CD14-positive monocyte (primary cell): ENCODE data around the gene NECAB2. TPM values are rescaled to one million over a fixed set of nuclear protein-coding genes. Genes with fewer than 3 reads are reported as not detected.

ENCODE experiments used
- DNase-seq, 3 donors: peaks; one replicate each; pipeline ENCODE4 v3.0.0-alpha.2; 2011 to 2022
- H2AFZ ChIP-seq: 2 replicates; pipeline ENCODE4 v1.6.0; 2012; ENCODE audit warnings: mild to moderate bottlenecking, low read depth, low read length, inconsistent platforms; ENCODE audit not compliant: insufficient read depth, poor library complexity, severe bottlenecking
- H3K27ac ChIP-seq, 2 donors: 1 replicate in 1 of 2; 2 replicates in 1 of 2; pipeline ENCODE4 v1.5.1; 2012 to 2013; ENCODE audit warnings: low read length in 2 of 2, control low read depth in 1 of 2, inconsistent platforms in 1 of 2, low read depth in 1 of 2, mild to moderate bottlenecking in 1 of 2
- H3K27me3 ChIP-seq, 2 donors: one replicate each; pipeline versions ENCODE4 v1.6.0 to v1.6.1; 2011 to 2013; ENCODE audit warnings: low read length in 2 of 2; ENCODE audit not compliant: control insufficient read depth in 2 of 2, insufficient read depth in 2 of 2
- H3K36me3 ChIP-seq, 2 donors: replicated peaks in 1 of 2; 1 replicate in 1 of 2; 2 replicates in 1 of 2; pipeline versions ENCODE4 v1.5.1 to v1.6.1; 2012 to 2013; ENCODE audit warnings: low read length in 2 of 2, control low read depth in 1 of 2, inconsistent platforms in 1 of 2, mild to moderate bottlenecking in 1 of 2; ENCODE audit not compliant: insufficient read depth in 2 of 2, control insufficient read depth in 1 of 2
- H3K4me1 ChIP-seq, 2 donors: 1 replicate in 1 of 2; 2 replicates in 1 of 2; pipeline versions ENCODE4 v1.5.1 to v1.6.1; 2012 to 2013; ENCODE audit warnings: low read length in 2 of 2, control low read depth in 1 of 2, inconsistent platforms in 1 of 2, mild to moderate bottlenecking in 1 of 2, moderate library complexity in 1 of 2; ENCODE audit not compliant: insufficient read depth in 2 of 2, control insufficient read depth in 1 of 2
- H3K4me2 ChIP-seq: replicated peaks from 2 replicates; pipeline ENCODE3; 2012; ENCODE audit warnings: low read length, moderate library complexity, mild to moderate bottlenecking; ENCODE audit not compliant: poor library complexity, severe bottlenecking; ENCODE audit errors: extremely low read depth
- H3K4me3 ChIP-seq, 3 experiments: fragments of 200-600 bp in 1 of 3; sonication (generic) in 1 of 3; replicated peaks in 1 of 3; 1 replicate in 2 of 3; 2 replicates in 1 of 3; pipeline ENCODE4 v1.5.1; 2011 to 2013; ENCODE audit warnings: low read length in 3 of 3, mild to moderate bottlenecking in 3 of 3, control low read depth in 2 of 3, low read depth in 2 of 3, inconsistent platforms in 1 of 3, moderate library complexity in 1 of 3
- H3K79me2 ChIP-seq: 2 replicates; pipeline ENCODE4 v1.6.0; 2012; ENCODE audit warnings: mild to moderate bottlenecking, control low read depth, inconsistent platforms, low read length, moderate library complexity; ENCODE audit not compliant: insufficient read depth
- H3K9ac ChIP-seq: 2 replicates; pipeline ENCODE4 v1.6.0; 2017; ENCODE audit warnings: low read length, mild to moderate bottlenecking; ENCODE audit not compliant: insufficient read depth, poor library complexity, severe bottlenecking
- H3K9me3 ChIP-seq, 2 donors: replicated peaks in 1 of 2; 1 replicate in 1 of 2; 2 replicates in 1 of 2; pipeline versions ENCODE4 v1.5.1 to v1.6.1; 2012 to 2013; ENCODE audit warnings: low read length in 2 of 2, control low read depth in 1 of 2; ENCODE audit not compliant: control insufficient read depth in 1 of 2, insufficient read depth in 1 of 2
- H4K20me1 ChIP-seq: 2 replicates; pipeline ENCODE4 v1.6.0; 2012; ENCODE audit warnings: mild to moderate bottlenecking, low read length, control low read depth, moderate library complexity; ENCODE audit not compliant: insufficient read depth
- H3K27ac Mint-ChIP-seq, 7 donors: one replicate each; pipeline ENCODE4 v1.8.0; 2020; ENCODE audit warnings: mild to moderate bottlenecking in 7 of 7, mixed read lengths in 7 of 7, moderate library complexity in 6 of 7, inconsistent platforms in 2 of 7
- H3K27me3 Mint-ChIP-seq, 3 donors: one replicate each; pipeline ENCODE4 v1.8.0; 2021 to 2022; ENCODE audit warnings: low read depth in 3 of 3, mild to moderate bottlenecking in 3 of 3, mixed read lengths in 3 of 3, moderate library complexity in 3 of 3, inconsistent platforms in 1 of 3
- H3K36me3 Mint-ChIP-seq, 2 donors: one replicate each; pipeline ENCODE4 v1.8.0; 2020; ENCODE audit warnings: mixed read lengths in 2 of 2, inconsistent platforms in 1 of 2, mild to moderate bottlenecking in 1 of 2
- H3K4me1 Mint-ChIP-seq: one replicate; pipeline ENCODE4 v1.8.0; 2020; ENCODE audit warnings: mild to moderate bottlenecking, mixed read lengths
- H3K4me3 Mint-ChIP-seq, 2 donors: one replicate each; pipeline ENCODE4 v1.8.0; 2020; ENCODE audit warnings: mild to moderate bottlenecking in 2 of 2, mixed read lengths in 2 of 2, moderate library complexity in 1 of 2
- H3K9me3 Mint-ChIP-seq, 7 donors: one replicate each; pipeline ENCODE4 v1.8.0; 2020 to 2022; ENCODE audit warnings: mixed read lengths in 7 of 7, mild to moderate bottlenecking in 6 of 7, moderate library complexity in 6 of 7, inconsistent platforms in 2 of 7
- CTCF ChIP-seq: fragments of 200-600 bp; IDR thresholded peaks from one replicate; pipeline ENCODE4 v1.8.0; 2022; ENCODE audit warnings: antibody characterized with exemption, mild to moderate bottlenecking
- WGBS: methylation state at CpG from one replicate; pipeline ENCODE4 v1.1.5; 2013; ENCODE audit warnings: missing lambda C conversion rate; ENCODE audit not compliant: insufficient coverage; 5-methylcytosine and 5-hydroxymethylcytosine counted together
- intact Hi-C, 2 donors: fragments of 100-400 bp; cut with micrococcal nuclease; formaldehyde crosslinking; loops; one replicate each; pipeline versions ENCODE4 v1.15.0 to v1.15.1; 2023
- polyA plus RNA-seq, 3 donors: library from polyadenylated mRNA; depleted of rRNA in 1 of 3; unstranded in 2 of 3; stranded (reverse) in 1 of 3; fragments of 300-500 nt in 2 of 3; fragments of >200 nt in 1 of 3; fragmentation: Illumina TruSeq in 2 of 3; gene quantifications; 1 replicate in 2 of 3; 2 replicates in 1 of 3; pipeline ENCODE4 v1.2.3, GENCODE V29; 2012 to 2021

The NECAB2 gene
- polyA plus RNA-seq, 3 donors, result 0.33 to 1.4 (median 0.52) TPM

- Histone ChIP-seq H3K4me3 (no peak overlapping the region), H2AFZ (no peak overlapping the region), H3K27me3 (peaks cover 0 to 41% of the 10 kb centered on the region in 2 donors), H4K20me1 (no peaks in the 10 kb centered on the region), H3K27ac (no peak overlapping the region), H3K4me2 (no peak overlapping the region), H3K36me3 (no peaks in the 10 kb centered on the region), H3K9ac (no peak overlapping the region), H3K79me2 (no peaks in the 10 kb centered on the region), H3K4me1 (peaks cover 4 to 5% of the 10 kb centered on the region in 2 donors), H3K9me3 (peaks cover 27 to 28% of the 10 kb centered on the region in 2 donors)
- H3K27me3 Mint-ChIP-seq, result peaks cover 54 to 77% (median 76%) of the 10 kb centered on the region in 3 donors
- H3K4me3 Mint-ChIP-seq, result peak overlapping the region in 1 of 2 donors; percentile 18
- H3K27ac Mint-ChIP-seq, result peak overlapping the region in 1 of 7 donors; percentile 25
- TF ChIP-seq CTCF, result no peak
- intact Hi-C loops, result no loop called here
- WGBS, result 93% methylated on average over 10 of the region's 12 CpGs
- H3K4me1 Mint-ChIP-seq, result peaks cover 8% of the 10 kb centered on the region
- peaks cover 21 to 42% (median 35%) of the 10 kb centered on the region in 7 donors for H3K9me3 Mint-ChIP-seq
- DNase-seq, result no peak
- peaks cover 6 to 12% of the 10 kb centered on the region in 2 donors for H3K36me3 Mint-ChIP-seq
Observed at GRCh38 chr16:84034516-84034915, 66.5 kb downstream of the NECAB2 start.

- Histone ChIP-seq H3K79me2 (no peaks in the 10 kb centered on the region), H3K9ac (no peak overlapping the region), H3K4me3 (no peak overlapping the region), H3K27ac (no peak overlapping the region), H2AFZ (no peak overlapping the region), H3K27me3 (peaks cover 0 to 39% of the 10 kb centered on the region in 2 donors), H3K4me1 (no peaks in the 10 kb centered on the region), H3K36me3 (no peaks in the 10 kb centered on the region), H3K9me3 (peaks cover 12% of the 10 kb centered on the region in 2 donors), H4K20me1 (no peaks in the 10 kb centered on the region), H3K4me2 (no peak overlapping the region)
- Mint-ChIP-seq H3K9me3 (peaks cover 8 to 27% (median 21%) of the 10 kb centered on the region in 7 donors), H3K4me1 (no peaks in the 10 kb centered on the region), H3K27ac (no peak overlapping the region), H3K4me3 (no peak overlapping the region), H3K36me3 (peaks cover 2 to 3% of the 10 kb centered on the region in 2 donors), H3K27me3 (peaks cover 55 to 78% (median 72%) of the 10 kb centered on the region in 3 donors)
- TF ChIP-seq CTCF, result no peak
- intact Hi-C loops, result no loop called here
- WGBS, result 69% methylated on average over 3 of the region's 3 CpGs
- DNase-seq, result no peak
Observed at GRCh38 chr16:84036131-84036530, 68.1 kb downstream of the NECAB2 start.
